Measurements from ENCODE around the gene KIAA1217.

GRCh38 chr10:24331457-24331856 lies 122.5 kb downstream of the KIAA1217 start:
- TF ChIP-seq CTCF (IDR thresholded peaks at IDR 0.05 in 2 of 3, conservative IDR thresholded peaks at IDR 0.05 in 1 of 3; ENCODE audit: borderline replicate concordance in 1 of 3, insufficient read depth in 1 of 3, low read depth in 2 of 3, low read length in 2 of 3) (no peak), POLR2A (IDR thresholded peaks at IDR 0.05; ENCODE audit: borderline replicate concordance, extremely low read depth, insufficient read depth, insufficient read length) (no peak), FOSL1 (IDR thresholded peaks at IDR 0.05; ENCODE audit: low read depth) (no peak), EGR1 (IDR thresholded peaks at IDR 0.05; ENCODE audit: low read depth) (no peak), MAX (IDR thresholded peaks at IDR 0.05) (no peak), POLR2AphosphoS5 (IDR thresholded peaks at IDR 0.05; ENCODE audit: low read depth, low read length) (no peak), EZH2phosphoT487 (IDR thresholded peaks at IDR 0.05; ENCODE audit: borderline replicate concordance) (no peak)
- TF ChIP-seq, protein P1, sequence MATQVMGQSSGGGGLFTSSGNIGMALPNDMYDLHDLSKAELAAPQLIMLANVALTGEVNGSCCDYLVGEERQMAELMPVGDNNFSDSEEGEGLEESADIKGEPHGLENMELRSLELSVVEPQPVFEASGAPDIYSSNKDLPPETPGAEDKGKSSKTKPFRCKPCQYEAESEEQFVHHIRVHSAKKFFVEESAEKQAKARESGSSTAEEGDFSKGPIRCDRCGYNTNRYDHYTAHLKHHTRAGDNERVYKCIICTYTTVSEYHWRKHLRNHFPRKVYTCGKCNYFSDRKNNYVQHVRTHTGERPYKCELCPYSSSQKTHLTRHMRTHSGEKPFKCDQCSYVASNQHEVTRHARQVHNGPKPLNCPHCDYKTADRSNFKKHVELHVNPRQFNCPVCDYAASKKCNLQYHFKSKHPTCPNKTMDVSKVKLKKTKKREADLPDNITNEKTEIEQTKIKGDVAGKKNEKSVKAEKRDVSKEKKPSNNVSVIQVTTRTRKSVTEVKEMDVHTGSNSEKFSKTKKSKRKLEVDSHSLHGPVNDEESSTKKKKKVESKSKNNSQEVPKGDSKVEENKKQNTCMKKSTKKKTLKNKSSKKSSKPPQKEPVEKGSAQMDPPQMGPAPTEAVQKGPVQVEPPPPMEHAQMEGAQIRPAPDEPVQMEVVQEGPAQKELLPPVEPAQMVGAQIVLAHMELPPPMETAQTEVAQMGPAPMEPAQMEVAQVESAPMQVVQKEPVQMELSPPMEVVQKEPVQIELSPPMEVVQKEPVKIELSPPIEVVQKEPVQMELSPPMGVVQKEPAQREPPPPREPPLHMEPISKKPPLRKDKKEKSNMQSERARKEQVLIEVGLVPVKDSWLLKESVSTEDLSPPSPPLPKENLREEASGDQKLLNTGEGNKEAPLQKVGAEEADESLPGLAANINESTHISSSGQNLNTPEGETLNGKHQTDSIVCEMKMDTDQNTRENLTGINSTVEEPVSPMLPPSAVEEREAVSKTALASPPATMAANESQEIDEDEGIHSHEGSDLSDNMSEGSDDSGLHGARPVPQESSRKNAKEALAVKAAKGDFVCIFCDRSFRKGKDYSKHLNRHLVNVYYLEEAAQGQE (IDR thresholded peaks at IDR 0.05; ENCODE audit: low read depth): no peak
